Regular cardiac myocyte (primary cell): Measurements from ENCODE around the gene P2RY4. TPM values are rescaled to one million over a fixed set of nuclear protein-coding genes. Genes with fewer than 3 reads are reported as not detected.

Experiments
- total RNA-seq: library from RNA; depleted of rRNA; stranded (reverse); fragments of >200 nt; gene quantifications from 2 replicates; pipeline ENCODE4 v1.2.3, GENCODE V29; 2014

Gene P2RY4
- total RNA-seq, result not detected in 2 replicates

DNA sequence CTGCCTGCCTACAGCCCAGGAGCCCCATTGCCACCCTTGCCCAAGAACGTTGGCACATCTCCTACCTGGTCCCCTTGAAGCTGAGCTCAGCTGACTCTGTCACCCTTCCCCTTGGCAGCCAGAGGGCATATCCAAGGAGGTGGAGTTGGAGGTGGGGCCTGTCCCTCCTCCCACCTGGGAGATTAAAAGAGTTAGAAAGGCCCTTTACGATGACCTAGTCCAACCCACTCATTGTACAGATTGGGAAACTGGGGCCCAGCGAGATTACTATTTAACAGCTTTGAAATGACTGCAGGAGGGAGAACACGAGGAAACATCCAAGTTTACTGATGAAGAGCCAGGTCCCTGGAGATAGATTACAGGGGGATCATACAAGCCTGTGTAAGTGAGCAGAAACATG, at the start of gene P2RY4:
Gene P2RY4, minus strand, starts transcription at position 101 of the 400 bp plus-strand sequence. CDS start 580 bp downstream, outside the sequence.

DNA sequence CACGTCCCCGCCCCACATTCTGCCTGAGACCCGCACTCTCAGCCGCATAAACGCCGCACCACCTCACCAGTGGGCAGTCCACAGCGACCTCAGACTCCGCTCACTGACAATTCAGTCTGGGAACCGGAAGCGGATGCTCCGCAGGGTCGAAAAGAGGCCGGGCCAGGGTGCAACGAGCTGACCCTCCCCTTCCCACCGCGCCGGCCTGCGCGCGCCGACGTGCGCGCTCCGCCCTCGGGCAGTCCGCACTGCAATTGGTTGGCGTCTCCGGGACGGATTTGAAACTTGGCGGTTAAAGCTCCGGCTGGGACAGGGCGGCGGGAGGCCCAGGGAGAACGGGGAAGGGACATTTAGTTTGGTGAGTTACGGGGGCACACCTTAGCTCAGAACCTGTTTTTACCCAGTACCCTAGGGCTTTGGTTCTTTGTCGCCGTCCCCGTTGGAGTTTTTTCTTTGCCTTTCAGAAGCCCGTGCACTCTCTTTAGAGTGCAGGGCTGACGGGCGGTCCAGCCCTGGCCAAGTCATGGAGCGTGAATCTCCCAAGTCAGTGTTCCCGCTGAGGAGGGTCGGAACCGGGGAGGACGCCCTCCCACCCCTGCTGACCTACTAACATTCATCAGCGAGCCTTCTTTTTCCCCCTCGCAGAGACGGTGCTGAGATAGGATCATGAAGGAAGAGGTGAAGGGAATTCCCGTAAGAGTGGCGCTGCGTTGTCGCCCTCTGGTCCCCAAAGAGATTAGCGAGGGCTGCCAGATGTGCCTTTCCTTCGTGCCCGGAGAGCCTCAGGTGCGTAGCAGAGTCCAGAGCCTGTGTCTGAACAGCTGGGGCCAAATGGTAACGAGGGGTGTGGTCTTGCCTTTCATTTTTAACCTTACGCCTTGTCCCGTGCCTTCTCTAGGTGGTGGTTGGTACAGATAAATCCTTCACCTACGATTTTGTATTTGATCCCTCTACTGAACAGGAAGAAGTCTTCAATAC, 30.1 kb upstream of the P2RY4 start, which contains the start of the genes KIF4A and PDZD11:
Gene KIF4A, plus strand, starts transcription at position 312 of the 978 bp plus-strand sequence. Its CDS starts 355 bp downstream, at position 667.
Gene PDZD11, minus strand, starts transcription at position 135 of the 978 bp plus-strand sequence. CDS start 586 bp downstream, outside the sequence.

DNA sequence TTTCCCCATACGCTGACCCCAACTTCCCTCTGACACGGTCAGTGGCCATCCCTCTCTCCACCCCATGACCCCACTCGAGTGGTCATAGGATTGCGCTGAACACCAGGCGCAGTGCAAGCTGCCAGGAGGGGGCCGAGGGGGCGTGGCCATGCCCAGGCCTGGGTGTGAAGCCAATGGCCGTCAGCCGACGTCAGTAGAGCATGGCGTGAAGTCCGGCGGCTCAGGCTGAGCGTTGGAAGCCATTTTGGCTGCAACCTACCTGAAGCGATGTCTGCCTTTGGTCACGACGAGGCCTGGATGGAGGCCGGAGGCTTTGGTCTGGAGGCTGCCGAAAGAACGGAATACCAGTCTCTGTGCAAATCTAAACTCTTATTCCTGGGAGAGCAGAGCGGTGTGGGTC, 21.9 kb upstream of the P2RY4 start, which contains the start of gene RAB41:
Gene RAB41, plus strand, starts transcription at position 222 of the 400 bp plus-strand sequence. Its CDS starts 46 bp downstream, at position 268.

DNA sequence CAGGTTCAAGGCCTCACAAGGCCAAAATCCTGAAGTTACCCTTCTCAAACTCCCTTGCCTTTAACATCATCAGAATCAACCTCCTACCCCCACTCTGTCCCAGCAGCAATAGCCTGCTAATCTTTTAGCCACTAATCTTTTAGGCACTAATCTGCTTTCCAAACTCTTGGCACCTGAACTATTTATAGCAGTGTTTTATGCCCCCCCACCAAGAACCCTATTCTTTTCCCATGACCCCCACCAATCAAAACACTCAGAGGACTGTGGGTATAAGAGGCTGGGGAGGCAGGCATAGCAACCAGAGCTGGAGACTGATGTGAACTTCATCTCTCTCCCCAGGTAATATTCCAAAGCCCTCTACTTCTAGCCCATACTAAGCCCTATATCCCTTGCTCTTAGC, 8.0 kb upstream of the P2RY4 start, which contains the start of gene ARR3:
Gene ARR3, plus strand, starts transcription at position 301 of the 400 bp plus-strand sequence. CDS start 1,052 bp downstream, outside the sequence.

DNA sequence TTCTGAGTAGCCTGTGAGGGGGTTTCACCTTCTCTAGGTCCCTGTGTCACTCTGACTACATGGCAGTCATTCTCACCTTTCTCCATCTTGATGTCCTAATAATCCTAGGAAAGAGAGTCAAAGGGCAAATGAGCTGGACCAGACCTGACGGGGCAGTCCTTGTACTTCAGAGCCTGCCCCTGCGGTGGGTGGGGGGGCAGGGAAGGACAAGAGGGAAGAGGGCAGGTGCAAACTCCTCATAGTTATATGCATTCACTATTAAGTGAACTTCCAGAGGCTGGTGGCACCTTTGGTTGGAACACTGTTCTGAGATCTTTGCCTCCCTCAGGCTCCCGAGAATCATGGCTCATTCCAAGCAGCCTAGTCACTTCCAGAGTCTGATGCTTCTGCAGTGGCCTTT, 25.6 kb downstream of the P2RY4 start, which contains the start of gene AWAT1:
Gene AWAT1, plus strand, starts transcription at position 301 of the 400 bp plus-strand sequence. Its CDS starts 41 bp downstream, at position 342.

Other genes starting within 250 kb of the P2RY4 start
- under 0.01 TPM in 1 of 2 replicates, not detected in the other for gene AWAT2, start 210.3 kb downstream of the P2RY4 start, total RNA-seq
- gene OTUD6A, start 197.7 kb downstream of the P2RY4 start, total RNA-seq, result not detected in 2 replicates
- gene IGBP1, start 126.8 kb downstream of the P2RY4 start, total RNA-seq, result 44.3 and 87.1 TPM in 2 replicates
- gene DGAT2L6, start 82.7 kb downstream of the P2RY4 start, total RNA-seq, result not detected in 2 replicates
- gene AWAT1, start 25.5 kb downstream of the P2RY4 start, total RNA-seq, result not detected in 2 replicates
- not detected in 2 replicates for gene ARR3, start 8.1 kb upstream of the P2RY4 start, total RNA-seq
- gene RAB41, start 22.0 kb upstream of the P2RY4 start, total RNA-seq, result not detected in 2 replicates
- 43.7 and 65.9 TPM in 2 replicates for gene PDZD11, start 29.7 kb upstream of the P2RY4 start, total RNA-seq
- 2.0 and 23.8 TPM in 2 replicates for gene KIF4A, start 29.9 kb upstream of the P2RY4 start, total RNA-seq
- under 0.01 TPM in 1 of 2 replicates, not detected in the other for gene GDPD2, start 163.1 kb upstream of the P2RY4 start, total RNA-seq
- gene DLG3, start 184.6 kb upstream of the P2RY4 start, total RNA-seq, result 13.8 TPM in 2 replicates